Measurements from ENCODE around the gene SHC4.

SHC4 gene

GRCh38 chr15:48905847-48906246 lies 57.9 kb downstream of the SHC4 start:
- no peaks in the 10 kb centered on the region for H3K27me3 Mint-ChIP-seq (ENCODE audit: low read depth)
- TF ChIP-seq CTCF (IDR thresholded peaks at IDR 0.05; ENCODE audit: unreplicated experiment in 3 of 3) = no peak
- H3K9me3 Mint-ChIP-seq = peaks cover 2% of the 10 kb centered on the region
- H3K36me3 Mint-ChIP-seq (ENCODE audit: low read depth) = no peaks in the 10 kb centered on the region
- no peak overlapping the region for H3K27ac Mint-ChIP-seq
- no peak overlapping the region for H3K4me3 Mint-ChIP-seq
- no peaks in the 10 kb centered on the region for H3K4me1 Mint-ChIP-seq

GRCh38 chr15:48905216-48905615 lies 58.5 kb downstream of the SHC4 start:
- H3K27me3 Mint-ChIP-seq (ENCODE audit: low read depth) = no peaks in the 10 kb centered on the region

GRCh38 chr15:48904758-48905157 lies 59.0 kb downstream of the SHC4 start:
- no peak overlapping the region for H3K27ac Mint-ChIP-seq
- no peaks in the 10 kb centered on the region for H3K36me3 Mint-ChIP-seq (ENCODE audit: low read depth)
- no peak for TF ChIP-seq CTCF (IDR thresholded peaks at IDR 0.05; ENCODE audit: unreplicated experiment in 3 of 3)
- H3K27me3 Mint-ChIP-seq (ENCODE audit: low read depth) = no peaks in the 10 kb centered on the region
- no peaks in the 10 kb centered on the region for H3K4me1 Mint-ChIP-seq
- H3K9me3 Mint-ChIP-seq = peaks cover 2% of the 10 kb centered on the region
- H3K4me3 Mint-ChIP-seq = no peak overlapping the region

More at GRCh38 chr15:48905216-48905615, 58.5 kb downstream of the SHC4 start:
- no peak overlapping the region for H3K27ac Mint-ChIP-seq
- TF ChIP-seq CTCF (IDR thresholded peaks at IDR 0.05; ENCODE audit: unreplicated experiment in 3 of 3) = no peak
- peaks cover 2% of the 10 kb centered on the region for H3K9me3 Mint-ChIP-seq
- no peak overlapping the region for H3K4me3 Mint-ChIP-seq
- H3K4me1 Mint-ChIP-seq = no peaks in the 10 kb centered on the region
- H3K36me3 Mint-ChIP-seq (ENCODE audit: low read depth) = no peaks in the 10 kb centered on the region

GRCh38 chr15:48899793-48900192 lies 63.9 kb downstream of the SHC4 start:
- Mint-ChIP-seq H3K27me3 (ENCODE audit: low read depth) (no peaks in the 10 kb centered on the region), H3K4me3 (no peak overlapping the region), H3K27ac (no peak overlapping the region), H3K9me3 (no peaks in the 10 kb centered on the region), H3K36me3 (ENCODE audit: low read depth) (no peaks in the 10 kb centered on the region), H3K4me1 (peaks cover 24% of the 10 kb centered on the region)
- no peak for TF ChIP-seq CTCF (IDR thresholded peaks at IDR 0.05; ENCODE audit: unreplicated experiment in 3 of 3)

GRCh38 chr15:48898446-48898845 lies 65.3 kb downstream of the SHC4 start:
- no peaks in the 10 kb centered on the region for H3K36me3 Mint-ChIP-seq (ENCODE audit: low read depth)
- H3K4me1 Mint-ChIP-seq = peaks cover 24% of the 10 kb centered on the region
- peak overlapping the region in 1 of 3 experiments; percentile 19 for H3K4me3 Mint-ChIP-seq
- H3K27ac Mint-ChIP-seq = peak overlapping the region; percentile 98 to 99 (median 98)
- H3K27me3 Mint-ChIP-seq (ENCODE audit: low read depth) = no peaks in the 10 kb centered on the region
- no peak for TF ChIP-seq CTCF (IDR thresholded peaks at IDR 0.05; ENCODE audit: unreplicated experiment in 3 of 3)
- no peaks in the 10 kb centered on the region for H3K9me3 Mint-ChIP-seq

GRCh38 chr15:48898032-48898431 lies 65.7 kb downstream of the SHC4 start:
- peaks cover 24% of the 10 kb centered on the region for H3K4me1 Mint-ChIP-seq
- no peaks in the 10 kb centered on the region for H3K36me3 Mint-ChIP-seq (ENCODE audit: low read depth)
- no peaks in the 10 kb centered on the region for H3K9me3 Mint-ChIP-seq
- no peaks in the 10 kb centered on the region for H3K27me3 Mint-ChIP-seq (ENCODE audit: low read depth)
- peak overlapping the region; percentile 60 to 75 (median 61) for H3K4me3 Mint-ChIP-seq
- H3K27ac Mint-ChIP-seq = peak overlapping the region; percentile 98 to 99 (median 98)
- TF ChIP-seq CTCF (IDR thresholded peaks at IDR 0.05; ENCODE audit: unreplicated experiment in 3 of 3) = no peak

All from nephron (organoid).